Mammary epithelial cell (primary cell): ENCODE measurements around the gene AKR1C4.

Experiments
- CTCF ChIP-seq, 2 donors: IDR thresholded peaks in 1 of 2; conservative IDR thresholded peaks in 1 of 2; 2 replicates each; pipeline ENCODE4 v1.5.1; 2011 to 2012; ENCODE audit warnings: inconsistent platforms in 2 of 2, low read length in 2 of 2, mild to moderate bottlenecking in 2 of 2, control low read depth in 1 of 2, low read depth in 1 of 2; ENCODE audit not compliant: insufficient read depth in 1 of 2; ENCODE audit errors: extremely low read depth in 1 of 2
- EZH2 ChIP-seq: IDR thresholded peaks from 2 replicates; pipeline ENCODE4 v1.6.1; 2012; ENCODE audit warnings: low read length, inconsistent platforms, borderline replicate concordance

GRCh38 chr10:5234106-5234860 is 37.6 kb downstream of the AKR1C4 start:
- TF ChIP-seq CTCF (conservative IDR thresholded peaks at IDR 0.05 in 1 of 2, IDR thresholded peaks at IDR 0.05 in 1 of 2; ENCODE audit: extremely low read depth in 1 of 2, insufficient read depth in 1 of 2, low read depth in 1 of 2, low read length in 2 of 2) (no peak), EZH2 (no peak)
